Endothelial cell (in vitro differentiated cells): ENCODE results near the gene TARDBP. TPM values are rescaled to one million over a fixed set of nuclear protein-coding genes. Genes with fewer than 3 reads are reported as not detected.
A peak's percentile ranks its signal among the peaks of the same experiment; 100 is the strongest.

Experiments
- DNase-seq: peaks from one replicate; pipeline ENCODE4 v3.0.0; 2021; ENCODE audit warnings: low spot score
- H3K27ac Mint-ChIP-seq: one replicate; pipeline ENCODE4 v1.8.0; 2021; ENCODE audit warnings: mixed read lengths, inconsistent platforms; ENCODE audit not compliant: unreplicated experiment
- H3K27me3 Mint-ChIP-seq: one replicate; pipeline ENCODE4 v1.8.0; 2021; ENCODE audit warnings: mild to moderate bottlenecking, moderate library complexity, mixed read lengths, inconsistent platforms; ENCODE audit not compliant: unreplicated experiment
- H3K36me3 Mint-ChIP-seq: one replicate; pipeline ENCODE4 v1.8.0; 2021; ENCODE audit warnings: mild to moderate bottlenecking, low read depth, mixed read lengths, inconsistent platforms; ENCODE audit not compliant: unreplicated experiment
- H3K4me1 Mint-ChIP-seq: one replicate; pipeline ENCODE4 v1.8.0; 2021; ENCODE audit warnings: mild to moderate bottlenecking, mixed read lengths, inconsistent platforms; ENCODE audit not compliant: unreplicated experiment
- H3K4me3 Mint-ChIP-seq: one replicate; pipeline ENCODE4 v1.8.0; 2021; ENCODE audit warnings: mild to moderate bottlenecking, mixed read lengths, inconsistent platforms; ENCODE audit not compliant: unreplicated experiment
- H3K9me3 Mint-ChIP-seq: one replicate; pipeline ENCODE4 v1.8.0; 2021; ENCODE audit warnings: mixed read lengths, inconsistent platforms; ENCODE audit not compliant: unreplicated experiment
- total RNA-seq: library from RNA; stranded (reverse); fragmentation: NEBNext Ultra II Directional; extraction: Animal tissue kit (Norgen Biotek cat#: 25700); gene quantifications from one replicate; pipeline ENCODE4 v1.2.1, GENCODE V29; 2021; ENCODE audit not compliant: unreplicated experiment
- TF ChIP-seq, protein P1 (sequence below): fragments of 200-600 bp; sonication (generic); IDR thresholded peaks from one replicate; pipeline ENCODE4 v1.5.0; 2021; ENCODE audit warnings: antibody characterized with exemption; ENCODE audit not compliant: unreplicated experiment

The TARDBP gene
- total RNA-seq, 1 donor from 2014 or later = 161 TPM

DNA sequence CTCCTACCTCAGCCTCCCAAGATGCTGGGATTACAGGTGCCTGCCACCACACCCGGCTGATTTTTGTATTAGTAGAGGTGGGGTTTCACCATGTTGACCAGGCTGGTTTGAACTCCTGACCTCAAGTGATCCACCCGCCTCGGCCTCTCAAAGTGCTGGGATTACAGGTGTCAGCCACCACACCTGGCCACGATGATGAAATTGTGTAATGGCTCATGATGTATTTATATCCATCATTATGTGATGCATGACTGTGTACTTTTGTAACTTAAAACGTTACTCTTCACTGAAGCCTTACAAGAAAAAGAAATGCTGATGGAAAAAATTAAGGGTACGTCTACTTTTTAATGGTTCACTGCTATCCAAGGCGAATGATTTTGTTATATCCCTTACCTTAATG lies 7.5 kb downstream of the TARDBP start:
- no peak overlapping the region for H3K27ac Mint-ChIP-seq
- TF ChIP-seq, protein P1, sequence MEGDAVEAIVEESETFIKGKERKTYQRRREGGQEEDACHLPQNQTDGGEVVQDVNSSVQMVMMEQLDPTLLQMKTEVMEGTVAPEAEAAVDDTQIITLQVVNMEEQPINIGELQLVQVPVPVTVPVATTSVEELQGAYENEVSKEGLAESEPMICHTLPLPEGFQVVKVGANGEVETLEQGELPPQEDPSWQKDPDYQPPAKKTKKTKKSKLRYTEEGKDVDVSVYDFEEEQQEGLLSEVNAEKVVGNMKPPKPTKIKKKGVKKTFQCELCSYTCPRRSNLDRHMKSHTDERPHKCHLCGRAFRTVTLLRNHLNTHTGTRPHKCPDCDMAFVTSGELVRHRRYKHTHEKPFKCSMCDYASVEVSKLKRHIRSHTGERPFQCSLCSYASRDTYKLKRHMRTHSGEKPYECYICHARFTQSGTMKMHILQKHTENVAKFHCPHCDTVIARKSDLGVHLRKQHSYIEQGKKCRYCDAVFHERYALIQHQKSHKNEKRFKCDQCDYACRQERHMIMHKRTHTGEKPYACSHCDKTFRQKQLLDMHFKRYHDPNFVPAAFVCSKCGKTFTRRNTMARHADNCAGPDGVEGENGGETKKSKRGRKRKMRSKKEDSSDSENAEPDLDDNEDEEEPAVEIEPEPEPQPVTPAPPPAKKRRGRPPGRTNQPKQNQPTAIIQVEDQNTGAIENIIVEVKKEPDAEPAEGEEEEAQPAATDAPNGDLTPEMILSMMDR = no peak
- peaks cover 46% of the 10 kb centered on the region for H3K36me3 Mint-ChIP-seq
- H3K27me3 Mint-ChIP-seq = no peaks in the 10 kb centered on the region
- H3K4me3 Mint-ChIP-seq = no peak overlapping the region
- no peaks in the 10 kb centered on the region for H3K4me1 Mint-ChIP-seq
- DNase-seq = no peak
- no peaks in the 10 kb centered on the region for H3K9me3 Mint-ChIP-seq

DNA sequence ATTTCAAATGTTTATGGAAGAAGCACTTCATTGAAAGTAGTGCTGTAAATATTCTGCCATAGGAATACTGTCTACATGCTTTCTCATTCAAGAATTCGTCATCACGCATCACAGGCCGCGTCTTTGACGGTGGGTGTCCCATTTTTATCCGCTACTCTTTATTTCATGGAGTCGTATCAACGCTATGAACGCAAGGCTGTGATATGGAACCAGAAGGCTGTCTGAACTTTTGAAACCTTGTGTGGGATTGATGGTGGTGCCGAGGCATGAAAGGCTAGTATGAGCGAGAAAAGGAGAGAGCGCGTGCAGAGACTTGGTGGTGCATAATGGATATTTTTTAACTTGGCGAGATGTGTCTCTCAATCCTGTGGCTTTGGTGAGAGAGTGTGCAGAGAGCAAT lies 10.7 kb downstream of the TARDBP start:
- Mint-ChIP-seq H3K36me3 (peaks cover 50% of the 10 kb centered on the region), H3K4me1 (no peaks in the 10 kb centered on the region), H3K27ac (no peak overlapping the region), H3K27me3 (peaks cover 2% of the 10 kb centered on the region), H3K4me3 (peak overlapping the region; percentile 4), H3K9me3 (no peaks in the 10 kb centered on the region)
- no peak for DNase-seq
- TF ChIP-seq, protein P1 = no peak

DNA sequence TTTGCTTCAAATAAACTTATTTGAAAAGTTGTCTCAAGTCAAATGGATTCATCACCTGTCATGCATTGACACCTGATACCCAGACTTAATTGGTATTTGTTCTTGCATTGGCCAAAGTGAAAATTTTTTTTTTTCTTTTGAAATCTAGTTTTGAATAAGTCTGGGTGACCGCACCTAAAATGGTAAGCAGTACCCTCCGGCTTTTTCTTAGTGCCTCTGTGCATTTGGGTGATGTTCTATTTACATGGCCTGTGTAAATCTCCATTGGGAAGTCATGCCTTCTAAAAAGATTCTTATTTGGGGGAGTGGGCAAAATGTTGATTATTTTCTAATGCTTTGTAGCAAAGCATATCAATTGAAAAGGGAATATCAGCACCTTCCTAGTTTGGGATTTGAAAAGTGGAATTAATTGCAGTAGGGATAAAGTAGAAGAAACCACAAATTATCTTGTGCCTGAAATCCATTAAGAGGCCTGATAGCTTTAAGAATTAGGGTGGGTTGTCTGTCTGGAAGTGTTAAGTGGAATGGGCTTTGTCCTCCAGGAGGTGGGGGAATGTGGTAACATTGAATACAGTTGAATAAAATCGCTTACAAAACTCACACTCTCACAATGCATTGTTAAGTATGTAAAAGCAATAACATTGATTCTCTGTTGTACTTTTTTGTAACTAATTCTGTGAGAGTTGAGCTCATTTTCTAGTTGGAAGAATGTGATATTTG lies 11.9 kb downstream of the TARDBP start:
- H3K36me3 Mint-ChIP-seq = peaks cover 43% of the 10 kb centered on the region
- TF ChIP-seq, protein P1 = no peak
- H3K27ac Mint-ChIP-seq = no peak overlapping the region
- H3K4me3 Mint-ChIP-seq = no peak overlapping the region
- H3K9me3 Mint-ChIP-seq = no peaks in the 10 kb centered on the region
- peaks cover 2% of the 10 kb centered on the region for H3K27me3 Mint-ChIP-seq
- no peak for DNase-seq
- H3K4me1 Mint-ChIP-seq = no peaks in the 10 kb centered on the region

DNA sequence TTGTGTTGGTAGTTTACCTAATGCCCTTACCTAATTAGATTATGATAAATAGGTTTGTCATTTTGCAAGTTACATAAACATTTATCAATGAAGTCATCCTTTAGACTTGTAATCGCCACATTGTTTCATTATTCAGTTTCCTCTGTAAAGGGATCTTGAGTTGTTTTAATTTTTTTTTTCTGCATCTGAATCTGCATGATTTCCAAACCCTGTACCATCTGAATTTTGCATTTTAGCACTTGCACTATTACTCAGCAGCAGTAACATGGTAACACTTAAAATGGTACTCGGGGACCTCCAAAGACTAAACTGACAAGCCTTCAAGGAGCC lies 12.4 kb downstream of the TARDBP start:
- peaks cover 43% of the 10 kb centered on the region for H3K36me3 Mint-ChIP-seq
- H3K27me3 Mint-ChIP-seq = peaks cover 2% of the 10 kb centered on the region
- H3K4me3 Mint-ChIP-seq = no peak overlapping the region
- TF ChIP-seq, protein P1 = no peak
- DNase-seq = no peak
- H3K9me3 Mint-ChIP-seq = no peaks in the 10 kb centered on the region
- H3K4me1 Mint-ChIP-seq = no peaks in the 10 kb centered on the region
- H3K27ac Mint-ChIP-seq = no peak overlapping the region

DNA sequence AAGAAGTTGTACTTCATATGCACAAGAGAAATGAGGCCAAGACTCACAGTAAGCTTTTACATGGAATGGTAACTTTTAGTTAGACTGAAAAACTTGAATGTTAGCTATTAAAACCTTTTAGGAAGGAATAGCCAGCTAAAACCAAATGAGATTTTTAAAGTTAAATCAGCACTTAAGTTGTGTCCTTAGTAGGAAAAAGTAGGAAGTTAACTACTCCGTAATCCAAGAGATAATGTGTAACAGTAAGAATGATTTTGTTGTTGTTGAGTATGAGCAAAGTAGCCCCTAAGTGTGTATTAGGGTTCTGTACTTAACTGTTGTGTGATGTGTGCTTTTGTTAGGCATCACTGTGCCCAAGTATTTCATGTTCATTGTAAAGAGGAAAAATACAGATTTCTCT lies 13.2 kb downstream of the TARDBP start:
- Mint-ChIP-seq H3K36me3 (peaks cover 40% of the 10 kb centered on the region), H3K27me3 (peaks cover 2% of the 10 kb centered on the region), H3K4me1 (no peaks in the 10 kb centered on the region), H3K27ac (no peak overlapping the region), H3K4me3 (no peak overlapping the region), H3K9me3 (no peaks in the 10 kb centered on the region)
- DNase-seq = no peak
- TF ChIP-seq, protein P1 = no peak
